ENCODE measurements around the gene NPM3. TPM values are rescaled to one million over a fixed set of nuclear protein-coding genes. Genes with fewer than 3 reads are reported as not detected.

Gene NPM3
- total and polyA plus RNA-seq, 8 donors = 30.7 to 54.9 (median 51.2) TPM

GRCh38 chr10:101774589-101775272 is 8.5 kb downstream of the NPM3 start:
- H3K4me3 ChIP-seq = no peak overlapping the region
- H3K9me3 ChIP-seq = no peaks in the 10 kb centered on the region
- H3K36me3 ChIP-seq = no peaks in the 10 kb centered on the region
- DNase-seq = peak in 1 of 4 donors; percentile 69
- intact Hi-C loops (cut with DNase I) = loop anchor here in 1 of 2 donors (10.0 kb wide), 1 partner anchor 170 kb away; no protein-coding TSS in a partner anchor
- peaks cover 9 to 35% of the 10 kb centered on the region in 2 donors for H3K4me1 ChIP-seq
- peaks cover 62 to 100% of the 10 kb centered on the region in 2 donors for H3K27me3 ChIP-seq
- no peak overlapping the region for H3K27ac ChIP-seq
- TF ChIP-seq CTCF (IDR thresholded peaks at IDR 0.05) = no peak
- ATAC-seq = no peak

- DNase-seq = peak in 1 of 4 donors; percentile 48
- Histone ChIP-seq H3K4me3 (no peak overlapping the region), H3K27me3 (peaks cover 62 to 100% of the 10 kb centered on the region in 2 donors), H3K9me3 (no peaks in the 10 kb centered on the region), H3K36me3 (no peaks in the 10 kb centered on the region), H3K4me1 (peaks cover 3 to 29% of the 10 kb centered on the region in 2 donors), H3K27ac (no peak overlapping the region)
- ATAC-seq = no peak
- TF ChIP-seq CTCF (IDR thresholded peaks at IDR 0.05) = no peak
- intact Hi-C loops (cut with DNase I) = loop anchor here in 1 of 2 donors (10.0 kb wide), 1 partner anchor 169 kb away; no protein-coding TSS in a partner anchor
Measured at GRCh38 chr10:101773923-101774588, 9.2 kb downstream of the NPM3 start.

GRCh38 chr10:101772895-101773761 is 10.1 kb downstream of the NPM3 start:
- no peaks in the 10 kb centered on the region for H3K9me3 ChIP-seq
- intact Hi-C loops (cut with DNase I) = loop anchor here in 1 of 2 donors (10.0 kb wide), 1 partner anchor 168 kb away; no protein-coding TSS in a partner anchor
- ATAC-seq (no peak), DNase-seq (peak in 1 of 4 donors; percentile 23)
- no peak overlapping the region for H3K27ac ChIP-seq
- H3K27me3 ChIP-seq = peaks cover 62 to 100% of the 10 kb centered on the region in 2 donors
- TF ChIP-seq CTCF (IDR thresholded peaks at IDR 0.05) = no peak
- H3K4me1 ChIP-seq = peaks cover 3 to 19% of the 10 kb centered on the region in 2 donors
- H3K4me3 ChIP-seq = no peak overlapping the region
- H3K36me3 ChIP-seq = no peaks in the 10 kb centered on the region

GRCh38 chr10:101772017-101772894 is 11.0 kb downstream of the NPM3 start:
- no peak for TF ChIP-seq CTCF (IDR thresholded peaks at IDR 0.05)
- intact Hi-C loops (cut with DNase I) = loop anchor here in 1 of 2 donors (10.0 kb wide), 1 partner anchor 167 kb away; no protein-coding TSS in a partner anchor

More at GRCh38 chr10:101772017-101772894, 11.0 kb downstream of the NPM3 start:
- no peak overlapping the region for H3K4me3 ChIP-seq
- H3K27me3 ChIP-seq = peaks cover 62 to 98% of the 10 kb centered on the region in 2 donors
- no peak for ATAC-seq
- H3K4me1 ChIP-seq = peaks cover 3 to 17% of the 10 kb centered on the region in 2 donors
- no peaks in the 10 kb centered on the region for H3K36me3 ChIP-seq
- H3K9me3 ChIP-seq = no peaks in the 10 kb centered on the region
- DNase-seq = no peak
- H3K27ac ChIP-seq = no peak overlapping the region

All from left lung (tissue), 10 donors.